HEK293 (cell line): ENCODE data around the gene ZFP1.

Experiments
- BCL11B ChIP-seq: fragments of 450-650 bp; formaldehyde crosslinking; IDR thresholded peaks from 2 replicates; pipeline ENCODE4 v1.5.1; 2016; ENCODE audit warnings: low read depth, missing biosample characterization, missing genetic modification characterization
- FEZF1 ChIP-seq: fragments of 450-650 bp; formaldehyde crosslinking; IDR thresholded peaks from 2 replicates; pipeline ENCODE4 v1.5.1; 2016; ENCODE audit warnings: missing biosample characterization, missing genetic modification characterization
- HIC1 ChIP-seq: fragments of 450-650 bp; formaldehyde crosslinking; IDR thresholded peaks from 2 replicates; pipeline ENCODE4 v1.5.1; 2016; ENCODE audit warnings: missing biosample characterization, missing genetic modification characterization
- KLF17 ChIP-seq: fragments of 450-650 bp; formaldehyde crosslinking; IDR thresholded peaks from 2 replicates; pipeline ENCODE4 v1.5.1; 2016; ENCODE audit warnings: missing biosample characterization, missing genetic modification characterization
- OSR2 ChIP-seq: fragments of 450-650 bp; formaldehyde crosslinking; IDR thresholded peaks from 2 replicates; pipeline ENCODE4 v1.5.1; 2016; ENCODE audit warnings: missing biosample characterization, missing genetic modification characterization
- OVOL3 ChIP-seq: fragments of 450-650 bp; formaldehyde crosslinking; IDR thresholded peaks from 2 replicates; pipeline ENCODE4 v1.5.1; 2016; ENCODE audit warnings: missing biosample characterization, missing genetic modification characterization
- RBAK ChIP-seq: fragments of 450-650 bp; formaldehyde crosslinking; IDR thresholded peaks from 2 replicates; pipeline ENCODE4 v1.5.1; 2016; ENCODE audit warnings: missing biosample characterization, missing genetic modification characterization
- SALL2 ChIP-seq: fragments of 450-650 bp; formaldehyde crosslinking; IDR thresholded peaks from 2 replicates; pipeline ENCODE4 v1.5.0; 2017; ENCODE audit warnings: missing biosample characterization, mild to moderate bottlenecking, missing genetic modification characterization, borderline replicate concordance
- TSHZ1 ChIP-seq: fragments of 450-650 bp; formaldehyde crosslinking; IDR thresholded peaks from 2 replicates; pipeline ENCODE4 v1.5.1; 2016; ENCODE audit warnings: missing biosample characterization, missing genetic modification characterization, borderline replicate concordance
- YY2 ChIP-seq: fragments of 450-650 bp; formaldehyde crosslinking; IDR thresholded peaks from 2 replicates; pipeline ENCODE4 v1.5.1; 2016; ENCODE audit warnings: missing biosample characterization, missing genetic modification characterization
- ZBTB1 ChIP-seq: fragments of 450-650 bp; formaldehyde crosslinking; IDR thresholded peaks from 2 replicates; pipeline ENCODE4 v1.5.1; 2016; ENCODE audit warnings: missing biosample characterization, missing genetic modification characterization
- ZBTB7A ChIP-seq: fragments of 450-650 bp; formaldehyde crosslinking; IDR thresholded peaks from 2 replicates; pipeline ENCODE4 v1.5.1; 2016; ENCODE audit warnings: low read depth, missing biosample characterization, missing genetic modification characterization
- ZNF10 ChIP-seq: fragments of 450-650 bp; formaldehyde crosslinking; IDR thresholded peaks from 2 replicates; pipeline ENCODE4 v1.5.1; 2017; ENCODE audit warnings: missing biosample characterization, missing genetic modification characterization
- ZNF121 ChIP-seq: fragments of 450-650 bp; formaldehyde crosslinking; IDR thresholded peaks from 2 replicates; pipeline ENCODE4 v1.5.1; 2016; ENCODE audit warnings: missing biosample characterization, missing genetic modification characterization
- ZNF132 ChIP-seq: fragments of 450-650 bp; formaldehyde crosslinking; IDR thresholded peaks from 2 replicates; pipeline ENCODE4 v1.5.1; 2017; ENCODE audit warnings: missing biosample characterization, missing genetic modification characterization, borderline replicate concordance
- ZNF146 ChIP-seq: fragments of 450-650 bp; formaldehyde crosslinking; IDR thresholded peaks from 2 replicates; pipeline ENCODE4 v1.5.1; 2016; ENCODE audit warnings: missing biosample characterization, missing genetic modification characterization
- ZNF155 ChIP-seq: fragments of 450-650 bp; formaldehyde crosslinking; IDR thresholded peaks from 2 replicates; pipeline ENCODE4 v1.5.1; 2016; ENCODE audit warnings: missing biosample characterization, missing genetic modification characterization
- ZNF2 ChIP-seq: fragments of 450-650 bp; formaldehyde crosslinking; IDR thresholded peaks from 2 replicates; pipeline ENCODE4 v1.5.1; 2016; ENCODE audit warnings: missing biosample characterization, missing genetic modification characterization
- ZNF214 ChIP-seq: fragments of 450-650 bp; formaldehyde crosslinking; IDR thresholded peaks from 2 replicates; pipeline ENCODE4 v1.5.1; 2017; ENCODE audit warnings: missing biosample characterization, mild to moderate bottlenecking, missing genetic modification characterization, borderline replicate concordance
- ZNF24 ChIP-seq: fragments of 450-650 bp; formaldehyde crosslinking; IDR thresholded peaks from 2 replicates; pipeline ENCODE4 v1.5.1; 2016; ENCODE audit warnings: missing biosample characterization, missing genetic modification characterization
- ZNF274 ChIP-seq, 2 experiments: fragments of 200-500 bp in 1 of 2; fragments of 450-650 bp in 1 of 2; sonication (Bioruptor generic) in 1 of 2; formaldehyde crosslinking in 1 of 2; IDR thresholded peaks; 2 replicates each; pipeline versions ENCODE4 v1.5.1 to v1.6.1; 2014 to 2016; ENCODE audit warnings: borderline replicate concordance in 1 of 2, inconsistent platforms in 1 of 2, low read length in 1 of 2, missing biosample characterization in 1 of 2, missing genetic modification characterization in 1 of 2
- ZNF280C ChIP-seq: fragments of 450-650 bp; formaldehyde crosslinking; IDR thresholded peaks from 2 replicates; pipeline ENCODE4 v1.5.1; 2016; ENCODE audit warnings: missing biosample characterization, missing genetic modification characterization
- ZNF558 ChIP-seq: fragments of 450-650 bp; formaldehyde crosslinking; IDR thresholded peaks from 2 replicates; pipeline ENCODE4 v1.5.1; 2016; ENCODE audit warnings: missing biosample characterization, missing genetic modification characterization
- ZNF600 ChIP-seq: fragments of 450-650 bp; formaldehyde crosslinking; IDR thresholded peaks from 2 replicates; pipeline ENCODE4 v1.5.1; 2016; ENCODE audit warnings: missing biosample characterization, missing genetic modification characterization
- ZNF621 ChIP-seq: fragments of 450-650 bp; formaldehyde crosslinking; IDR thresholded peaks from 2 replicates; pipeline ENCODE4 v1.5.1; 2017; ENCODE audit warnings: missing biosample characterization, missing genetic modification characterization
- ZNF747 ChIP-seq: fragments of 450-650 bp; formaldehyde crosslinking; IDR thresholded peaks from 2 replicates; pipeline ENCODE4 v1.5.1; 2016; ENCODE audit warnings: missing biosample characterization, missing genetic modification characterization
- ZNF785 ChIP-seq: fragments of 450-650 bp; formaldehyde crosslinking; IDR thresholded peaks from 2 replicates; pipeline ENCODE4 v1.5.1; 2016; ENCODE audit warnings: missing biosample characterization, missing genetic modification characterization
- ZSCAN23 ChIP-seq: fragments of 450-650 bp; formaldehyde crosslinking; IDR thresholded peaks from 2 replicates; pipeline ENCODE4 v1.5.1; 2016; ENCODE audit warnings: missing biosample characterization, missing genetic modification characterization

ZFP1 gene

GRCh38 chr16:75148311-75149195, at the start of gene ZFP1 (continued):
- TF ChIP-seq ZNF214 (tag by site-specific recombination) (no peak), YY2 (tag by site-specific recombination) (peak; percentile 55; the same call in 1 of the 2 replicates), ZBTB1 (tag by site-specific recombination) (no peak), ZNF621 (tag by site-specific recombination) (no peak), KLF17 (tag by site-specific recombination) (peak; percentile 75; the same call in 1 of the 2 replicates), ZNF600 (tag by site-specific recombination) (no peak), ZSCAN23 (no peak), ZNF2 (peak; percentile 83), ZNF10 (tag by site-specific recombination) (peak; percentile 98), ZNF121 (tag by site-specific recombination) (no peak), RBAK (tag by site-specific recombination) (no peak), BCL11B (tag by site-specific recombination) (no peak), ZNF132 (tag by site-specific recombination) (no peak), ZNF558 (no peak), ZBTB7A (tag by site-specific recombination) (peak; percentile 95), ZNF155 (no peak), ZNF146 (tag by site-specific recombination) (no peak), ZNF280C (tag by site-specific recombination) (no peak), TSHZ1 (tag by site-specific recombination) (no peak), OVOL3 (tag by site-specific recombination) (0 out of 2 replicates have a peak, but pooled peaks have one; percentile 20), FEZF1 (tag by site-specific recombination) (no peak), ZNF785 (tag by site-specific recombination) (0 out of 2 replicates have a peak, but pooled peaks have one; percentile 10), ZNF274 (IDR thresholded peaks at IDR 0.05; ENCODE audit: low read length) (no peak), ZNF274 (tag by site-specific recombination; IDR thresholded peaks at IDR 0.05; ENCODE audit: borderline replicate concordance) (no peak), SALL2 (tag by site-specific recombination) (no peak), OSR2 (0 out of 2 replicates have a peak, but pooled peaks have one; percentile 22), ZNF24 (tag by site-specific recombination) (no peak), ZNF747 (tag by site-specific recombination) (no peak), HIC1 (tag by site-specific recombination) (peak; percentile 94)
